ENCODE data around the gene CYP2D6. TPM values are rescaled to one million over a fixed set of nuclear protein-coding genes. Genes with fewer than 3 reads are reported as not detected.

CYP2D6 gene
- total and polyA plus RNA-seq, 2 of the 8 experiments (the other 6 are each of a cell fraction or from before 2014, with no cell fraction given), result 0.93 to 1.7 TPM

DNA sequence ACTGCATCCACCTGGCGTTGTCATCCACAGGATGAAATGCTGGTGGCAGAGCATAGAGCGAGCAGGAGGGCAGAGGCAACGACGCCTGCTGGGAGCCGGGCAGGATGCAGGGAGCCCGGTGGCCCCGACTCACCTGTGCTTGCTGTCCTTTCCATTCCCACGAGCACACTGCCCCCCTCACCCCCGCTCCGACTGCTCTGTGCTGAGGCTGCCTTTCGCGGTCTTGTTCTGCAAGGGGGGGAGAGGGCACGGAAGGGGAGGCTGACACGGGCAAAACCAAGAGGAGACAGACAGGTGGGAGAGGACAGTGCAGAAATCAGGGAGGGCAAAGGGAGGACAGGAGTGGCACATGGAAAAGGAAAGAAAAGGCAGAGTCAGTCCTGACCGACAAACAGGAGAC, 37.9 kb upstream of the CYP2D6 start (continued):
- TF ChIP-seq, protein P1, sequence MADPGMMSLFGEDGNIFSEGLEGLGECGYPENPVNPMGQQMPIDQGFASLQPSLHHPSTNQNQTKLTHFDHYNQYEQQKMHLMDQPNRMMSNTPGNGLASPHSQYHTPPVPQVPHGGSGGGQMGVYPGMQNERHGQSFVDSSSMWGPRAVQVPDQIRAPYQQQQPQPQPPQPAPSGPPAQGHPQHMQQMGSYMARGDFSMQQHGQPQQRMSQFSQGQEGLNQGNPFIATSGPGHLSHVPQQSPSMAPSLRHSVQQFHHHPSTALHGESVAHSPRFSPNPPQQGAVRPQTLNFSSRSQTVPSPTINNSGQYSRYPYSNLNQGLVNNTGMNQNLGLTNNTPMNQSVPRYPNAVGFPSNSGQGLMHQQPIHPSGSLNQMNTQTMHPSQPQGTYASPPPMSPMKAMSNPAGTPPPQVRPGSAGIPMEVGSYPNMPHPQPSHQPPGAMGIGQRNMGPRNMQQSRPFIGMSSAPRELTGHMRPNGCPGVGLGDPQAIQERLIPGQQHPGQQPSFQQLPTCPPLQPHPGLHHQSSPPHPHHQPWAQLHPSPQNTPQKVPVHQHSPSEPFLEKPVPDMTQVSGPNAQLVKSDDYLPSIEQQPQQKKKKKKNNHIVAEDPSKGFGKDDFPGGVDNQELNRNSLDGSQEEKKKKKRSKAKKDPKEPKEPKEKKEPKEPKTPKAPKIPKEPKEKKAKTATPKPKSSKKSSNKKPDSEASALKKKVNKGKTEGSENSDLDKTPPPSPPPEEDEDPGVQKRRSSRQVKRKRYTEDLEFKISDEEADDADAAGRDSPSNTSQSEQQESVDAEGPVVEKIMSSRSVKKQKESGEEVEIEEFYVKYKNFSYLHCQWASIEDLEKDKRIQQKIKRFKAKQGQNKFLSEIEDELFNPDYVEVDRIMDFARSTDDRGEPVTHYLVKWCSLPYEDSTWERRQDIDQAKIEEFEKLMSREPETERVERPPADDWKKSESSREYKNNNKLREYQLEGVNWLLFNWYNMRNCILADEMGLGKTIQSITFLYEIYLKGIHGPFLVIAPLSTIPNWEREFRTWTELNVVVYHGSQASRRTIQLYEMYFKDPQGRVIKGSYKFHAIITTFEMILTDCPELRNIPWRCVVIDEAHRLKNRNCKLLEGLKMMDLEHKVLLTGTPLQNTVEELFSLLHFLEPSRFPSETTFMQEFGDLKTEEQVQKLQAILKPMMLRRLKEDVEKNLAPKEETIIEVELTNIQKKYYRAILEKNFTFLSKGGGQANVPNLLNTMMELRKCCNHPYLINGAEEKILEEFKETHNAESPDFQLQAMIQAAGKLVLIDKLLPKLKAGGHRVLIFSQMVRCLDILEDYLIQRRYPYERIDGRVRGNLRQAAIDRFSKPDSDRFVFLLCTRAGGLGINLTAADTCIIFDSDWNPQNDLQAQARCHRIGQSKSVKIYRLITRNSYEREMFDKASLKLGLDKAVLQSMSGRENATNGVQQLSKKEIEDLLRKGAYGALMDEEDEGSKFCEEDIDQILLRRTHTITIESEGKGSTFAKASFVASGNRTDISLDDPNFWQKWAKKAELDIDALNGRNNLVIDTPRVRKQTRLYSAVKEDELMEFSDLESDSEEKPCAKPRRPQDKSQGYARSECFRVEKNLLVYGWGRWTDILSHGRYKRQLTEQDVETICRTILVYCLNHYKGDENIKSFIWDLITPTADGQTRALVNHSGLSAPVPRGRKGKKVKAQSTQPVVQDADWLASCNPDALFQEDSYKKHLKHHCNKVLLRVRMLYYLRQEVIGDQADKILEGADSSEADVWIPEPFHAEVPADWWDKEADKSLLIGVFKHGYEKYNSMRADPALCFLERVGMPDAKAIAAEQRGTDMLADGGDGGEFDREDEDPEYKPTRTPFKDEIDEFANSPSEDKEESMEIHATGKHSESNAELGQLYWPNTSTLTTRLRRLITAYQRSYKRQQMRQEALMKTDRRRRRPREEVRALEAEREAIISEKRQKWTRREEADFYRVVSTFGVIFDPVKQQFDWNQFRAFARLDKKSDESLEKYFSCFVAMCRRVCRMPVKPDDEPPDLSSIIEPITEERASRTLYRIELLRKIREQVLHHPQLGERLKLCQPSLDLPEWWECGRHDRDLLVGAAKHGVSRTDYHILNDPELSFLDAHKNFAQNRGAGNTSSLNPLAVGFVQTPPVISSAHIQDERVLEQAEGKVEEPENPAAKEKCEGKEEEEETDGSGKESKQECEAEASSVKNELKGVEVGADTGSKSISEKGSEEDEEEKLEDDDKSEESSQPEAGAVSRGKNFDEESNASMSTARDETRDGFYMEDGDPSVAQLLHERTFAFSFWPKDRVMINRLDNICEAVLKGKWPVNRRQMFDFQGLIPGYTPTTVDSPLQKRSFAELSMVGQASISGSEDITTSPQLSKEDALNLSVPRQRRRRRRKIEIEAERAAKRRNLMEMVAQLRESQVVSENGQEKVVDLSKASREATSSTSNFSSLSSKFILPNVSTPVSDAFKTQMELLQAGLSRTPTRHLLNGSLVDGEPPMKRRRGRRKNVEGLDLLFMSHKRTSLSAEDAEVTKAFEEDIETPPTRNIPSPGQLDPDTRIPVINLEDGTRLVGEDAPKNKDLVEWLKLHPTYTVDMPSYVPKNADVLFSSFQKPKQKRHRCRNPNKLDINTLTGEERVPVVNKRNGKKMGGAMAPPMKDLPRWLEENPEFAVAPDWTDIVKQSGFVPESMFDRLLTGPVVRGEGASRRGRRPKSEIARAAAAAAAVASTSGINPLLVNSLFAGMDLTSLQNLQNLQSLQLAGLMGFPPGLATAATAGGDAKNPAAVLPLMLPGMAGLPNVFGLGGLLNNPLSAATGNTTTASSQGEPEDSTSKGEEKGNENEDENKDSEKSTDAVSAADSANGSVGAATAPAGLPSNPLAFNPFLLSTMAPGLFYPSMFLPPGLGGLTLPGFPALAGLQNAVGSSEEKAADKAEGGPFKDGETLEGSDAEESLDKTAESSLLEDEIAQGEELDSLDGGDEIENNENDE (IDR thresholded peaks at IDR 0.05; ENCODE audit: insufficient replicate concordance, low read length), result no peak
- TF ChIP-seq KDM5A (IDR thresholded peaks at IDR 0.05; ENCODE audit: low read length), result no peak
- no peak for TF ChIP-seq TAF7 (optimal IDR thresholded peaks at IDR 0.05; ENCODE audit: borderline replicate concordance, low read depth, low read length)
- no peak for TF ChIP-seq MAFK (IDR thresholded peaks at IDR 0.05; ENCODE audit: low read depth, low read length)
- no peak for TF ChIP-seq NANOG (IDR thresholded peaks at IDR 0.05; ENCODE audit: insufficient read depth, low read depth, low read length, poor library complexity, severe bottlenecking)

All from H1 (cell line).